ENCODE data around the gene ADNP2.

DNA sequence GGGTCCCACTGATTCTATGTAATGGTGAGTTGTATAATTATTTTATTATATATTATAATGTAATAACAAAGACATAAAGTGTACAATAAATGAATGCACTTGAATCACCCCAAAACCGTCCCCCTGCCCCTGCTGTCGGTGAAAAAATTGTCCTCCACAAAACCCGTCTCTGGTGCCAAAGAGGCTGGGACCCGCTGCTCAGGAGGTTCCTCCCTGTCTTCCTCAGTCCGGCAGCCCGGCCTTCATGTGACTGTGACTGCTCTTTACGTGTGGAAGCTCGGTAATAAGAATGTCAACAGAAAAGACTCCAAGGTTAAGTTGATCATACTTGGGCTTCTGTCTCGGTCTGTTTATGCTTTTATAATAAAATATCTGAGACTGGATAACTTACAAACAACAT lies 32.7 kb upstream of the ADNP2 start:
- no peak for TF ChIP-seq POLR2A (IDR thresholded peaks at IDR 0.05)
- TF ChIP-seq POLR2AphosphoS5 (IDR thresholded peaks at IDR 0.05): no peak

Measured in gastroesophageal sphincter (tissue), 2 donors.